Measurements from ENCODE around the gene LACTB. TPM values are rescaled to one million over a fixed set of nuclear protein-coding genes. Genes with fewer than 3 reads are reported as not detected.

LACTB gene
- total and polyA plus RNA-seq, 10 of the 15 experiments (the other 5 are each of a cell fraction or from before 2014, with no cell fraction given) = 5.0 to 35.3 (median 16.6) TPM

GRCh38 chr15:63169788-63170187 lies 48.1 kb downstream of the LACTB start:
- Histone ChIP-seq H3K4me2 (ENCODE audit: control insufficient read depth, insufficient read depth) (no peak overlapping the region), H2AFZ (ENCODE audit: control insufficient read depth, low read depth, low read length) (no peak overlapping the region), H3K4me3 (no peak overlapping the region), H3K27ac (ENCODE audit: control insufficient read depth, insufficient read depth) (no peak overlapping the region), H3K9ac (ENCODE audit: control insufficient read depth, insufficient read depth, low read length) (no peak overlapping the region), H3K27me3 (replicated peaks in 1 of 2; ENCODE audit: control insufficient read depth in 2 of 2, insufficient read depth in 2 of 2, low read length in 1 of 2) (no peaks in the 10 kb centered on the region; a peak in 1 of 4 replicates), H3K9me3 (replicated peaks; ENCODE audit: control insufficient read depth, insufficient read depth, low read length) (no peaks in the 10 kb centered on the region), H3K4me1 (ENCODE audit: control insufficient read depth, insufficient read depth, low read length) (no peaks in the 10 kb centered on the region), H3K36me3 (ENCODE audit: control insufficient read depth in 2 of 2, insufficient read depth in 2 of 2, low read length in 1 of 2) (no peaks in the 10 kb centered on the region), H3K79me2 (ENCODE audit: control insufficient read depth, insufficient read depth, low read length) (no peaks in the 10 kb centered on the region), H4K20me1 (ENCODE audit: control insufficient read depth, insufficient read depth) (no peaks in the 10 kb centered on the region)
- no peak for TF ChIP-seq TCF12 (IDR thresholded peaks at IDR 0.05; ENCODE audit: low read depth, low read length)
- intact Hi-C loops (cut with micrococcal nuclease; ENCODE audit: unreplicated experiment) (no loop called here), in situ Hi-C loops (cut with MboI) (no loop called here)
- ChIA-PET POLR2A (no interaction called here), CTCF (interaction anchor here (1.4 kb wide), 1 partner anchor 76 kb away, joined by 5 read pairs; no protein-coding TSS in a partner anchor), RAD21 (ENCODE audit: unreplicated experiment) (no interaction called here), SMC1A (ENCODE audit: uncharacterized antibody, unreplicated experiment) (interaction anchor here (1.0 kb wide), 1 partner anchor 26 kb away, joined by 3 read pairs; no protein-coding TSS in a partner anchor)
- ATAC-seq (no peak; the same call in 2 of the 3 replicates), FAIRE-seq (no peak), DNase-seq (ENCODE audit: low read depth, low spot score) (no peak)
- no TSS peak for BruUV-seq (replicated peaks)
- WGBS (ENCODE audit: insufficient coverage, insufficient replicate concordance, low lambda C conversion rate, missing lambda C conversion rate) = 75% methylated on average over 2 of the region's 2 CpGs

- no peak for FAIRE-seq
- intact Hi-C loops (cut with micrococcal nuclease; ENCODE audit: unreplicated experiment) (no loop called here), in situ Hi-C loops (cut with MboI) (no loop called here)
- Histone ChIP-seq H3K9ac (ENCODE audit: control insufficient read depth, insufficient read depth, low read length) (no peak overlapping the region), H4K20me1 (ENCODE audit: control insufficient read depth, insufficient read depth) (no peaks in the 10 kb centered on the region), H3K36me3 (ENCODE audit: control insufficient read depth in 2 of 2, insufficient read depth in 2 of 2, low read length in 1 of 2) (no peaks in the 10 kb centered on the region), H3K4me1 (ENCODE audit: control insufficient read depth, insufficient read depth, low read length) (peaks cover 5% of the 10 kb centered on the region), H2AFZ (ENCODE audit: control insufficient read depth, low read depth, low read length) (no peak overlapping the region), H3K4me3 (no peak overlapping the region), H3K79me2 (ENCODE audit: control insufficient read depth, insufficient read depth, low read length) (no peaks in the 10 kb centered on the region), H3K4me2 (ENCODE audit: control insufficient read depth, insufficient read depth) (no peak overlapping the region), H3K9me3 (replicated peaks; ENCODE audit: control insufficient read depth, insufficient read depth, low read length) (no peaks in the 10 kb centered on the region), H3K27ac (ENCODE audit: control insufficient read depth, insufficient read depth) (no peak overlapping the region), H3K27me3 (replicated peaks in 1 of 2; ENCODE audit: control insufficient read depth in 2 of 2, insufficient read depth in 2 of 2, low read length in 1 of 2) (no peaks in the 10 kb centered on the region; a peak in 1 of 4 replicates)
- no peak for DNase-seq (ENCODE audit: low read depth, low spot score)
- ChIA-PET SMC1A (ENCODE audit: uncharacterized antibody, unreplicated experiment) (interaction anchor here (1.0 kb wide), 1 partner anchor 31 kb away, joined by 3 read pairs; no protein-coding TSS in a partner anchor), CTCF (interaction anchor here (0.6 to 1.2 kb wide), 2 partner anchors 115 to 127 kb away, joined by 3 to 4 read pairs; no protein-coding TSS in a partner anchor), RAD21 (ENCODE audit: unreplicated experiment) (no interaction called here), POLR2A (interaction anchor here (0.5 to 1.1 kb wide), 2 partner anchors 16 to 171 kb away, joined by 3 to 5 read pairs; partner anchors contain the start of gene RPS27L)
- 50% methylated on average over 5 of the region's 5 CpGs for WGBS (ENCODE audit: insufficient coverage, insufficient replicate concordance, low lambda C conversion rate, missing lambda C conversion rate)
- no TSS peak for BruUV-seq (replicated peaks)
- ATAC-seq = no peak
- TF ChIP-seq SP1 (IDR thresholded peaks at IDR 0.05; ENCODE audit: low read depth, low read length) (no peak), MYB (IDR thresholded peaks at IDR 0.05; ENCODE audit: borderline replicate concordance, low read depth, low read length) (no peak), RAD21 (IDR thresholded peaks at IDR 0.05; ENCODE audit: insufficient read depth, low read depth, low read length) (no peak), WRNIP1 (IDR thresholded peaks at IDR 0.05; ENCODE audit: borderline replicate concordance, low read depth, low read length) (no peak), LARP7 (IDR thresholded peaks at IDR 0.05) (no peak), CREM (IDR thresholded peaks at IDR 0.05; ENCODE audit: low read depth) (no peak), RELB (IDR thresholded peaks at IDR 0.05; ENCODE audit: low read depth) (no peak), ZNF592 (IDR thresholded peaks at IDR 0.05) (no peak), BCL3 (IDR thresholded peaks at IDR 0.05; ENCODE audit: borderline replicate concordance, insufficient read depth, low read depth, low read length, poor library complexity, severe bottlenecking) (no peak)
Observed at GRCh38 chr15:63172376-63172775, 50.7 kb downstream of the LACTB start.
